Erythroblast (primary cell): ENCODE results near the gene GYG2.
"Not testable (repeated sequence)": the region's sequence is repeated elsewhere in the genome, so short reads cannot be mapped to it uniquely, and the experiment has no call there.

Experiments
- DNase-seq, 2 experiments: peaks; one replicate each; lab custom pipeline; 2025; lab: John Stamatoyannopoulos, UW
- GATA1 ChIP-seq: IDR thresholded peaks from 2 replicates; pipeline ENCODE4 v1.6.1; 2011; ENCODE audit warnings: low read depth, mild to moderate bottlenecking, control low read depth, low read length, moderate library complexity
- POLR2A ChIP-seq: IDR thresholded peaks from 2 replicates; pipeline ENCODE4 v1.6.1; 2011; ENCODE audit warnings: mild to moderate bottlenecking, low read length

GYG2 gene

DNA sequence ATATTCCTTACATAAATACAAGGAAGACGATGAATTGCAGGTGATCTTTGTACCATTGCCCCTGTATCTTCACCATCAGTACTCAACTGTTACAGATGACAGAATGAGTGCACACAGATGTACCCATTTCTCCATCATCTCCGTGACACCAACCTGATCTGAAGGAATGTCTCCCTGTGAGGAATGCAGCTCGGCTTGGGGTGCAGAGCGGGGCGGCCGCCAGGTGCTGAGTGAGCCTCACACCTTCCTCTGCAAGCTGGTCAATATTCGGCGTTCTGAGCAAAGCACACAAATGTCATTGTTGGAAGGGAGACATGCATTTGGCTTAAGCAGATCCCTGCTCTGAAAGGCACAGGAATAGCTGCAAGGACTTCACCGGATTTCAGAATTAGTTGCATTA is 93.0 kb downstream of the GYG2 start:
- no peak for TF ChIP-seq POLR2A
- no peak for TF ChIP-seq GATA1
- no peak for DNase-seq

DNA sequence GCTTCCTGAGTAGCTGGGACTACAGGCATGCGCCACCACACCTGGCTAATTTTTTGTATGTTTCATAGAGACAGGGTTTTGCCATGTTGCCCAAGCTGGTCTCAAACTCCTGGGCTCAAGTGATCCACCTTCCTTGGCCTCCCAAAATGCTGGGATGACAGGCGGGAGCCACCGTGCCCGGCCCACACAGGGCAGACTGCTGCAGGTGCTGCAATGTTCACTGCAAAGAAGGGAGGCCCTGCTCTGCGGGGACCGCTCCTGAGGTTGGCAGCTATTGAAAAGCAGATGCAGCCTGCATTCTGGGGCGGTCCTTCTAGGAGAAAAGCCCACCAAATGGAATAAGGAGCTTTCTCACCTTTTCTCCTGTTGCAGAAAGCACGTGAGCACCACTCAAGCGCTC is 95.4 kb downstream of the GYG2 start:
- TF ChIP-seq GATA1 (no peak), POLR2A (no peak)
- DNase-seq, result no peak

DNA sequence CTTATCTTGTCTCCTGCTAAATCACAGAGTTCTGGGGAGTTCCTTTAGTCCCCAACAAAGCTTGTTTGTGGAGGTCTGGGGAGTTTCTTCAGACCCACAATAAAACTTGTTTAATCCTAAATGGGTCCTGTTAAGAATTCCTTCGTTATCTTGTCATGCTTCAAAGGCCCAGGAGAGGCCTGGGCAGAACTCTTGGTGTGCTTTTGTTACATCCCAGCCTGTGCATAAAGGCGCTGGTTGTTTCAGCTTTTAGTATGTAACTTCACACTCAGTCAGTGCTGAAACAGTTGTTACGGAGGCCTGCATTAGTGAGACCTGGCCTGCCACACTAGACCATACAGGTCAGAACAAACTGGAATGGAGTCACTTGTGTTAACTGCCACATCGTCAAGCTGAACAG is 97.5 kb downstream of the GYG2 start:
- not testable (repeated sequence) for DNase-seq

DNA sequence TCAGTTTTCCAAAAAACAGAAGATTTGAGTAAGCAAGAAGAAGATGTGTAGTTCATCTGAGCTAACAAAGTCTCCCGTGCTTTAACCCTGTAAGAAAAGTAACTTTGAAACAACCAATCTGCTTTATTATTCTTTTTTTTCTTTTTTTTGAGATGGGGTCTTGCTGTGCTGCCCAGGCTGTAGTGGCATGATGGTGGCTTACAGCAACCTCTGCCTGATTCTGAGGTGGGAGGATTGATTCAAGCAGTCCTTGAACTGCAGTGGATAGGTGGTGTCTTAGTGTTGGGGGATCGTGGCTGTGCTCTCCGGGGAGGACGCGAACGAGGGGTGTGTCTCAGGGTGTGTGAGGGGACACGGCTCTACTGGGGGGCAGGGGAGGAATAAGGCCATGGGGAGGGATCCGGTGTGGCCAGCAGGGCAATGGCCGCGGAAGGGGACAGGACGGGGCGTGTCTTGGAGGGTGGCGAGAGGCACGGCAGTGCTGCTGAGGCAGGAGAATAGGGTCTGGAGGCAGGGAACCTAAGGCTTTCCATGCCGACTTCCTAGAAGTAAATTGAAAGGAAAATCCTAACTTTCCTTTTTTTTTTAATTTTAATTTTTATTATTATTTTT is 98.0 kb downstream of the GYG2 start:
- no peak for DNase-seq
- TF ChIP-seq POLR2A (no peak), GATA1 (no peak)

DNA sequence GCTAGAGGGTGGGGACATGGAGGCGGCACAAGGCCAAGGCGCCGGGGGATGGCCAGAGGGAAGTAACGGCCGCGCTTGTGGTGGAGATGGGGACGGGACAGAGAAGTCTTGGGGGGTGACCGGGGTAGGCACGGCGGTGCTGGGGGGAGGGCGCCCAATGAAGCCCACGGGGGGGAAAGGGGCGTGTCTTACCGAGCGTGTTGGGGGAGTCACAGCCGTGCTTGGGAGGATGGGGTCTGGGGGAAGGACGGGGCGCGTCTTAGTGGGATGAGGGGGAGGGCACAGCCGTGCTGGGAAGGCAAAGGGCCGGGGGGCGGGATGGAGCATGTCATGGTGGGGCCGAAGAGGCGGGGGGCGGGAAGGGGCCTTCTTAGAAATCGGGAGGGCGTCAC is 99.5 kb downstream of the GYG2 start:
- TF ChIP-seq GATA1 (no peak), POLR2A (no peak)
- no peak for DNase-seq

DNA sequence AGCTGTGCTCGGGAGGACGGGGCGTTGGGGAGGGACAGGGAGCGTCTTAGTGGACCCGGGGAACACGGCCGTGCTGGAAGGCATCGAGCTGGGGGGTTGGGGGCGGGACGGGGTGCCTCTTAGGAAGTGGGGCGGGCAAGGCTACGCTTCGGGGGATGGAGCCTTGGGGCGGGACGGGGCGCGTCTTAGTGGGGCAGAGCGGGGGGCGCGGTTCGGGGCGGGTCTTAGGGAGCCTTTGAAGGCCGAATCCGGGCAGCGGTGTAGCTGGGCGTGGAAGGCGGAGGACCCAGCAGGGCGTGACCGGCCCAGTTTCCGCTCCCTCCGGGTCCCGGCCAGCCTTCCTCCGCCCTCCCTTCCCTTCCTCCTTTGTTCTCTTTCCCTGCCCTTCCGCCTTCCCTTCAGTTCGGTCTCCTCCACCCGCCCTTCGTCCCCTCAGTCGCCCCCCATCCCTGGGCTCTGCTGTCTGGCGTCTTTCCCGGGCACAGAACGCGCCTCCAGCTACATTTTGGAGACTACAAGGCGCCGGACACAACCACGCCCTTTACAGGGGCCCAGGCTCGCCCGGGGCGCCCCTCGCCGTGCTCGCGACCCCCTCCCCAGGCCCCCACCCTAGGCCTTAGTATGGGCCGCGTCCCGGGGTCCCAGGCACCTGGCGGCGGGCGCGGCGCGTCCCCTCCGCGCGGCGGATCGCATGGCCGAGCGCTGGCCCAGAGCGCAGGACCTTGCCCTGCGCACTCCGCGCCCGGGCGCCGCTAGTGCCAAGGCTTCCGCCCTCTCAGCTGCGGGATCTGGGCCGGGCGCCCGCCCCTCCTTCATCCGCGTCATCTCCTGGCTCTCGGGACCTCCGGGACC is 100.1 kb downstream of the GYG2 start, which contains the start of gene ARSD:
ARSD (minus strand) TSS at position 757 of the 852 bp plus-strand sequence; CDS start at position 693, 64 bp downstream.
- DNase-seq, result peak in 1 of 2 experiments; percentile 3
- TF ChIP-seq GATA1 (no peak), POLR2A (no peak)

DNA sequence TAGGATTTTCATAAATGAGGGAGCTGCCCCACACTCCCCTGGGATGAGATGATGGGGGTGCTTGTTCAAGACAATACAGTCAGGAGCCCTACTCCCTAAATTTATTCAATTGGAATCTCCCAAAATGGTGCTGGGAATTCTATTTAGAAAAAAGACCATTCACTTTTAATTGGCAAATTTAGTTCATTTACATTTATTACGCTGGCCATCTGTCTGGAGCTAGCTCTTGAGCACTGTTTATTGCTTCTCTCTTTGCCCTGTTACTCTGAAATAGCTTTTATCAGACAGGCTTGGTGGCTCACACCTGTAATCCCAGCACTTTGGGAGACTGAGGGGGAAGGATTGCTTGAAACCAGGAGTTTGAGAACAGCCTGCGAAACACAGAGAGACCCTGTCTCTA is 102.4 kb downstream of the GYG2 start:
- DNase-seq, result no peak
- TF ChIP-seq GATA1 (no peak), POLR2A (no peak)

DNA sequence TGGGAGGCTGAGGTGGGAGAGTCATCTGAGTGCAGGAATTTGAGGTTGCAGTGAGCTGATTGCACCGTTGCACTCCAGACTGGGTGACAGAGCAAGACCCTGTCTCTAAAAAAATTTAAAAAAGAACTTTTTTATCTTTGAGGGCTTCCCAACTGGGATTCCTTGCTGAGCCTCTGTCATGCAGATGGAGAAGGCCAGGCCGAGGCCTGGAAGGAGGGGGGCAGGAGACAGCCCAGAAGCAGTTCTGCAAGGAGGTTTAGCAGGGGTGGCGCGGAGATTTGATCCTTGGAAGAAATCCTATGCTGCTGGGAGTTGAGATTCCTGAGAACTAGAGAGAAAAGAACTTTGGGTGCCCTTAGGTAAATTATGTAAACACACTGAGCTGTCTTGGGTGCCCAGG is 102.9 kb downstream of the GYG2 start:
- DNase-seq, result no peak
- TF ChIP-seq GATA1, result no peak
- TF ChIP-seq POLR2A, result no peak
